ENCODE data around the gene DPP10.

GRCh38 chr2:115757286-115757685 is 1314.8 kb downstream of the DPP10 start:
- TF ChIP-seq, protein P1, sequence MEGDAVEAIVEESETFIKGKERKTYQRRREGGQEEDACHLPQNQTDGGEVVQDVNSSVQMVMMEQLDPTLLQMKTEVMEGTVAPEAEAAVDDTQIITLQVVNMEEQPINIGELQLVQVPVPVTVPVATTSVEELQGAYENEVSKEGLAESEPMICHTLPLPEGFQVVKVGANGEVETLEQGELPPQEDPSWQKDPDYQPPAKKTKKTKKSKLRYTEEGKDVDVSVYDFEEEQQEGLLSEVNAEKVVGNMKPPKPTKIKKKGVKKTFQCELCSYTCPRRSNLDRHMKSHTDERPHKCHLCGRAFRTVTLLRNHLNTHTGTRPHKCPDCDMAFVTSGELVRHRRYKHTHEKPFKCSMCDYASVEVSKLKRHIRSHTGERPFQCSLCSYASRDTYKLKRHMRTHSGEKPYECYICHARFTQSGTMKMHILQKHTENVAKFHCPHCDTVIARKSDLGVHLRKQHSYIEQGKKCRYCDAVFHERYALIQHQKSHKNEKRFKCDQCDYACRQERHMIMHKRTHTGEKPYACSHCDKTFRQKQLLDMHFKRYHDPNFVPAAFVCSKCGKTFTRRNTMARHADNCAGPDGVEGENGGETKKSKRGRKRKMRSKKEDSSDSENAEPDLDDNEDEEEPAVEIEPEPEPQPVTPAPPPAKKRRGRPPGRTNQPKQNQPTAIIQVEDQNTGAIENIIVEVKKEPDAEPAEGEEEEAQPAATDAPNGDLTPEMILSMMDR (IDR thresholded peaks at IDR 0.05) = no peak
- TF ChIP-seq ZFX (IDR thresholded peaks at IDR 0.05; ENCODE audit: borderline replicate concordance) = no peak

Measured in 22Rv1 (cell line).